Measurements from ENCODE around the gene ST3GAL3. TPM values are rescaled to one million over a fixed set of nuclear protein-coding genes. Genes with fewer than 3 reads are reported as not detected.
"Not testable (repeated sequence)": the region's sequence is repeated elsewhere in the genome, so short reads cannot be mapped to it uniquely, and the experiment has no call there.

The ST3GAL3 gene
- total and polyA plus RNA-seq, 2 of the 13 experiments (the other 11 are each of a cell fraction or from before 2014, with no cell fraction given): 5.1 to 8.1 TPM

DNA sequence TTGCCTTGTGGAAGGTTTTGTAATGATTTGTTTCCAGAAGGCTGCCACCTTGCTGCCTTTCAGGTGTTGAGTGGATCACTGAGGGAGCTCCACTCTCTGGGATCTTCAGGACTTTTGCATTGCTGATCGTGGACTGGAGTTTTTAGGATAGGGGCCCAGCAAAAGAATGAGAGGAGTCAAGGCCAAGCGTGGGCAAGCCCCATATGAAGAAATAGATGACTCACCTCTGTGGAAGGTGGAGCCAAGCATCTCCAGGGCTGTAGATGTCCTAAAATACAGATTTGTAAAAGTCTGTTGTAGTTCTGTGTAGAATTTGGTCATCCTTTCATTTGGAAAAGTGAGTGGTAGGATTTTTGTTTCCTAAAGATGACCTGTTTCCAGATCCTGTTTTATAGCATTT, 67.0 kb downstream of the ST3GAL3 start:
- H4K20me1 ChIP-seq (ENCODE audit: insufficient read depth, low read length): no peaks in the 10 kb centered on the region
- TF ChIP-seq, protein P1, sequence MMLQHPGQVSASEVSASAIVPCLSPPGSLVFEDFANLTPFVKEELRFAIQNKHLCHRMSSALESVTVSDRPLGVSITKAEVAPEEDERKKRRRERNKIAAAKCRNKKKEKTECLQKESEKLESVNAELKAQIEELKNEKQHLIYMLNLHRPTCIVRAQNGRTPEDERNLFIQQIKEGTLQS (CRISPR knock-in tag; IDR thresholded peaks at IDR 0.05): 0 out of 2 replicates have a peak, but pooled peaks have one; percentile 27
- TF ChIP-seq CBX1 (IDR thresholded peaks at IDR 0.05; ENCODE audit: low read depth): no peak
- peak; percentile 85 for TF ChIP-seq FOSL2 (CRISPR knock-in tag; IDR thresholded peaks at IDR 0.05)
- ATAC-seq (no peak), DNase-seq (ENCODE audit: low spot score) (no peak), FAIRE-seq (no peak)
- no peak overlapping the region for H3K4me3 ChIP-seq (replicated peaks in 1 of 3; ENCODE audit: insufficient read depth in 1 of 3, low read depth in 2 of 3, low read length in 3 of 3)
- no TSS peak for BruUV-seq (replicated peaks)
- ChIA-PET CTCF (ENCODE audit: low intra/inter-chr PET ratio, low total read pairs) (no interaction called here), POLR2A (no interaction called here)
- H3K4me2 ChIP-seq (ENCODE audit: low read depth, low read length): no peak overlapping the region
- in situ Hi-C loops (cut with HindIII; ENCODE audit: extremely low pct_ligation_motif_present, low pct_unique_long_range_greater_than_20kb) (no loop called here), intact Hi-C loops (cut with micrococcal nuclease; ENCODE audit: unreplicated experiment) (no loop called here)
- H3K27ac ChIP-seq (ENCODE audit: extremely low read length, insufficient read depth, low read length): no peak overlapping the region
- no peaks in the 10 kb centered on the region for H3K79me2 ChIP-seq (ENCODE audit: insufficient read depth, low read length)
- no peak overlapping the region for H2AFZ ChIP-seq (ENCODE audit: low read length)
- no peaks in the 10 kb centered on the region for H3K9me3 ChIP-seq (ENCODE audit: low read length)
- WGBS (ENCODE audit: low lambda C conversion rate): 78% methylated on average over 2 of the region's 2 CpGs
- 0 out of 5 replicates have a peak, but pooled peaks cover 0 to 3% of the 10 kb centered on the region in 2 experiments for H3K36me3 ChIP-seq (replicated peaks in 1 of 2; ENCODE audit: control insufficient read depth in 1 of 2, insufficient read depth in 2 of 2, low read length in 2 of 2)
- H3K27me3 ChIP-seq (ENCODE audit: control insufficient read depth in 1 of 2, insufficient read depth in 2 of 2, low read length in 2 of 2): no peaks in the 10 kb centered on the region
- no peak overlapping the region for H3K9ac ChIP-seq (ENCODE audit: insufficient read depth, low read depth, low read length)
- no peaks in the 10 kb centered on the region for H3K4me1 ChIP-seq (ENCODE audit: insufficient read depth, low read length)

DNA sequence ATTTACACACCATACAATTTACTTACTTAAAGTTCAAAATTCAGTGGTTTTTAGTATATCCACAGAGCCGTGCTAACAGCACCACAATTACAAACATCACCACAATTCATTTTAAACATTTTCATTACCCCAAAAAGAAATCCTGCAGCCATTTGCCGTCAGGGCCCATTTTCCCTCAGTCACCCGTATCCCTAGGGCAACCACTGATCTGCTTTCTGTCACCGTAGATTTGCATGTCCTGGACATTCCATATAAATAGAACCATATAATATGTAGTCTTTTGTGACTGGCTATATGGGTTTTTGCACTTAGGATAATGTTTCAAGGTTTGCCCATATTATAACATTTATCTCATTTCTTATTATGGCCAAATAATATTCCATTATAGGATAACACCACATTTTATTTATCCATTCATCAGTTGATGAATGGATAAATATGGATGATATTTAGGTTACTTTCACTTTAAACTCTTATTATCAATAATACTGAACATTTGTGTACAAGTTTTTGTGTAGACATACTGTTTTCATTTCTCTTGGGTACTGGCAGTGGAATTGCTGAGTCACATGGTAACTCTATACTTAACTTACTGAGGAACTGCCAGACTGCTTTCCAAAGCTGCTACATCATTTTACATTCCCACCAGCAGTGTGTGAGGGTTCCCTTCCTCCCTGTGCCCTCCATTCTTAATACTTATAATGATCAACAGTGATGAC, 68.9 kb downstream of the ST3GAL3 start:
- TF ChIP-seq, protein P2, sequence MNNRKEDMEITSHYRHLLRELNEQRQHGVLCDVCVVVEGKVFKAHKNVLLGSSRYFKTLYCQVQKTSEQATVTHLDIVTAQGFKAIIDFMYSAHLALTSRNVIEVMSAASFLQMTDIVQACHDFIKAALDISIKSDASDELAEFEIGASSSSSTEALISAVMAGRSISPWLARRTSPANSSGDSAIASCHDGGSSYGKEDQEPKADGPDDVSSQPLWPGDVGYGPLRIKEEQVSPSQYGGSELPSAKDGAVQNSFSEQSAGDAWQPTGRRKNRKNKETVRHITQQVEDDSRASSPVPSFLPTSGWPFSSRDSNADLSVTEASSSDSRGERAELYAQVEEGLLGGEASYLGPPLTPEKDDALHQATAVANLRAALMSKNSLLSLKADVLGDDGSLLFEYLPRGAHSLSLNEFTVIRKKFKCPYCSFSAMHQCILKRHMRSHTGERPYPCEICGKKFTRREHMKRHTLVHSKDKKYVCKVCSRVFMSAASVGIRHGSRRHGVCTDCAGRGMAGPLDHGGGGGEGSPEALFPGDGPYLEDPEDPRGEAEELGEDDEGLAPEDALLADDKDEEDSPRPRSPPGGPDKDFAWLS (CRISPR knock-in tag; IDR thresholded peaks at IDR 0.05; ENCODE audit: borderline replicate concordance): no peak
- TF ChIP-seq NFE2L2 (IDR thresholded peaks at IDR 0.05; ENCODE audit: low read length) (peak; percentile 32; the same call in 1 of the 2 replicates), SMC3 (IDR thresholded peaks at IDR 0.05; ENCODE audit: low read length) (no peak), ZNF430 (CRISPR knock-in tag; IDR thresholded peaks at IDR 0.05) (no peak), SSRP1 (CRISPR knock-in tag; IDR thresholded peaks at IDR 0.05) (no peak)
- no TSS peak for BruUV-seq (replicated peaks)
- H3K9ac ChIP-seq (ENCODE audit: insufficient read depth, low read depth, low read length): no peak overlapping the region

DNA sequence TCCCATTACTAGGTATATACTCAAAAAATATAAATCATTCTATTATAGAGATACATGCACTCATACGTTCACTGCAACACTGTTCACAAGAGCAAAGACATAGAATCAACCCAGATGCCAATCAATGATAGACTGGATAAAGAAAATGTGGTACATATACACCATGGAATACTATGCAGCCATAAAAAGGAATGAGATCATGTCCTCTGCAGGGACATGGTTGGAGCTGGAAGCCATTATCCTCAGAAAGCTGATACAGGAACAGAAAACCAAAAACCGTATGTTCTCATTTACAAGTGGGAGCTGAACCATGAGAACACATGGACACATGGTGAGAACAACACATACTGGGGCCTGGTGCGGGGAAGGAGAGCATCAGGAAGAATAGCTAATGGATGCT, 70.6 kb downstream of the ST3GAL3 start:
- 93% methylated on average over 3 of the region's 3 CpGs for WGBS (ENCODE audit: low lambda C conversion rate)
- H3K9ac ChIP-seq (ENCODE audit: insufficient read depth, low read depth, low read length); H3K27ac ChIP-seq (ENCODE audit: extremely low read length, insufficient read depth, low read length); H3K27me3 ChIP-seq (ENCODE audit: control insufficient read depth in 1 of 2, insufficient read depth in 2 of 2, low read length in 2 of 2); H2AFZ ChIP-seq (ENCODE audit: low read length); ATAC-seq; intact Hi-C loops (cut with micrococcal nuclease; ENCODE audit: unreplicated experiment); CTCF ChIA-PET (ENCODE audit: low intra/inter-chr PET ratio, low total read pairs); in situ Hi-C loops (cut with HindIII; ENCODE audit: extremely low pct_ligation_motif_present, low pct_unique_long_range_greater_than_20kb); DNase-seq (ENCODE audit: low spot score); FAIRE-seq; H3K9me3 ChIP-seq (ENCODE audit: low read length); POLR2A ChIA-PET; H4K20me1 ChIP-seq (ENCODE audit: insufficient read depth, low read length); H3K4me1 ChIP-seq (ENCODE audit: insufficient read depth, low read length); H3K4me2 ChIP-seq (ENCODE audit: low read depth, low read length); H3K36me3 ChIP-seq (replicated peaks in 1 of 2; ENCODE audit: control insufficient read depth in 1 of 2, insufficient read depth in 2 of 2, low read length in 2 of 2); H3K4me3 ChIP-seq (replicated peaks in 1 of 3; ENCODE audit: insufficient read depth in 1 of 3, low read depth in 2 of 3, low read length in 3 of 3); H3K79me2 ChIP-seq (ENCODE audit: insufficient read depth, low read length): not testable (repeated sequence)
- TSS peak; percentile 27 for BruUV-seq (replicated peaks)

More for the DNA sequence above, 68.9 kb downstream of the ST3GAL3 start:
- Histone ChIP-seq H3K79me2 (ENCODE audit: insufficient read depth, low read length) (no peaks in the 10 kb centered on the region), H3K36me3 (replicated peaks in 1 of 2; ENCODE audit: control insufficient read depth in 1 of 2, insufficient read depth in 2 of 2, low read length in 2 of 2) (0 out of 5 replicates have a peak, but pooled peaks cover 0 to 3% of the 10 kb centered on the region in 2 experiments), H2AFZ (ENCODE audit: low read length) (no peak overlapping the region), H3K27ac (ENCODE audit: extremely low read length, insufficient read depth, low read length) (no peak overlapping the region), H3K4me3 (replicated peaks in 1 of 3; ENCODE audit: insufficient read depth in 1 of 3, low read depth in 2 of 3, low read length in 3 of 3) (no peak overlapping the region), H3K9me3 (ENCODE audit: low read length) (no peaks in the 10 kb centered on the region), H4K20me1 (ENCODE audit: insufficient read depth, low read length) (no peaks in the 10 kb centered on the region), H3K4me1 (ENCODE audit: insufficient read depth, low read length) (no peaks in the 10 kb centered on the region), H3K4me2 (ENCODE audit: low read depth, low read length) (no peak overlapping the region), H3K27me3 (ENCODE audit: control insufficient read depth in 1 of 2, insufficient read depth in 2 of 2, low read length in 2 of 2) (no peaks in the 10 kb centered on the region)
- WGBS (ENCODE audit: low lambda C conversion rate): 84% methylated on average over 4 of the region's 4 CpGs
- DNase-seq (ENCODE audit: low spot score) (no peak), FAIRE-seq (no peak), ATAC-seq (no peak)
- intact Hi-C loops (cut with micrococcal nuclease; ENCODE audit: unreplicated experiment) (no loop called here), in situ Hi-C loops (cut with HindIII; ENCODE audit: extremely low pct_ligation_motif_present, low pct_unique_long_range_greater_than_20kb) (no loop called here)
- ChIA-PET CTCF (ENCODE audit: low intra/inter-chr PET ratio, low total read pairs) (no interaction called here), POLR2A (no interaction called here)

Measured in HepG2 (cell line).